Prostate gland (tissue), 2 donors: ENCODE results near the gene PLA2G4E. TPM values are rescaled to one million over a fixed set of nuclear protein-coding genes. Genes with fewer than 3 reads are reported as not detected.

Experiments used
- DNase-seq: peaks from one replicate; pipeline ENCODE4 v3.0.0-alpha.2; 2019; ENCODE audit warnings: low spot score
- H3K27ac ChIP-seq, 2 donors: fragments of 200-600 bp; sonication (generic); 2 replicates each; pipeline ENCODE4 v1.5.1; 2017 to 2019
- H3K27me3 ChIP-seq: fragments of 200-600 bp; sonication (generic); replicated peaks from 2 replicates; pipeline ENCODE4 v1.5.1; 2019; ENCODE audit not compliant: insufficient read depth
- H3K36me3 ChIP-seq, 2 donors: fragments of 200-600 bp; sonication (generic); 1 replicate in 1 of 2; 2 replicates in 1 of 2; pipeline versions ENCODE4 v1.5.1 to v1.8.1; 2017 to 2019
- H3K4me1 ChIP-seq: fragments of 200-600 bp; sonication (generic); replicated peaks from 2 replicates; pipeline ENCODE4 v1.5.1; 2019
- H3K4me3 ChIP-seq, 2 donors: fragments of 200-600 bp; sonication (generic); 2 replicates each; pipeline ENCODE4 v1.5.1; 2017 to 2019
- H3K9me3 ChIP-seq: fragments of 200-600 bp; sonication (generic); 2 replicates; pipeline ENCODE4 v1.5.1; 2017
- POLR2A ChIP-seq: fragments of 450-650 bp; IDR thresholded peaks from one replicate; pipeline ENCODE4 v1.6.1; 2016; ENCODE audit warnings: antibody characterized with exemption, mild to moderate bottlenecking
- POLR2AphosphoS5 ChIP-seq: sonication (generic); formaldehyde crosslinking; IDR thresholded peaks from one replicate; pipeline ENCODE4 v1.6.1; 2017; ENCODE audit warnings: antibody characterized with exemption
- WGBS: methylation state at CpG from one replicate; pipeline ENCODE4 v1.1.5; 2018; 5-methylcytosine and 5-hydroxymethylcytosine counted together
- intact Hi-C: fragments of 100-400 bp; cut with DNase I; formaldehyde crosslinking; loops from one replicate; pipeline ENCODE4 v1.14.2; 2022
- total RNA-seq, 2 donors: library from RNA; depleted of rRNA; stranded (reverse); fragments of >200 nt; gene quantifications; one replicate each; pipeline ENCODE4 v1.1.0, GENCODE V29; 2016
- TF ChIP-seq, protein P1 (sequence below), 4 experiments: fragments of 200-600 bp in 2 of 4; fragments of 450-650 bp in 2 of 4; sonication (generic) in 2 of 4; IDR thresholded peaks; 1 replicate in 3 of 4; 2 replicates in 1 of 4; pipeline ENCODE4 v1.5.1; 2016 to 2019; ENCODE audit warnings: antibody characterized with exemption in 4 of 4, mild to moderate bottlenecking in 2 of 4, moderate library complexity in 2 of 4

PLA2G4E gene
- total RNA-seq, 2 donors from 2014 or later = 0.17 to 0.18 TPM

- no peak overlapping the region for H3K27ac ChIP-seq
- H3K36me3 ChIP-seq = no peaks in the 10 kb centered on the region
- no peak for TF ChIP-seq POLR2AphosphoS5
- TF ChIP-seq POLR2A = no peak
- TF ChIP-seq, protein P1, sequence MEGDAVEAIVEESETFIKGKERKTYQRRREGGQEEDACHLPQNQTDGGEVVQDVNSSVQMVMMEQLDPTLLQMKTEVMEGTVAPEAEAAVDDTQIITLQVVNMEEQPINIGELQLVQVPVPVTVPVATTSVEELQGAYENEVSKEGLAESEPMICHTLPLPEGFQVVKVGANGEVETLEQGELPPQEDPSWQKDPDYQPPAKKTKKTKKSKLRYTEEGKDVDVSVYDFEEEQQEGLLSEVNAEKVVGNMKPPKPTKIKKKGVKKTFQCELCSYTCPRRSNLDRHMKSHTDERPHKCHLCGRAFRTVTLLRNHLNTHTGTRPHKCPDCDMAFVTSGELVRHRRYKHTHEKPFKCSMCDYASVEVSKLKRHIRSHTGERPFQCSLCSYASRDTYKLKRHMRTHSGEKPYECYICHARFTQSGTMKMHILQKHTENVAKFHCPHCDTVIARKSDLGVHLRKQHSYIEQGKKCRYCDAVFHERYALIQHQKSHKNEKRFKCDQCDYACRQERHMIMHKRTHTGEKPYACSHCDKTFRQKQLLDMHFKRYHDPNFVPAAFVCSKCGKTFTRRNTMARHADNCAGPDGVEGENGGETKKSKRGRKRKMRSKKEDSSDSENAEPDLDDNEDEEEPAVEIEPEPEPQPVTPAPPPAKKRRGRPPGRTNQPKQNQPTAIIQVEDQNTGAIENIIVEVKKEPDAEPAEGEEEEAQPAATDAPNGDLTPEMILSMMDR (IDR thresholded peaks at IDR 0.05) = no peak
- WGBS = 80% methylated on average over 1 of the region's 1 CpG
- intact Hi-C loops = no loop called here
- H3K4me3 ChIP-seq = no peak overlapping the region
- H3K9me3 ChIP-seq = no peaks in the 10 kb centered on the region
- H3K4me1 ChIP-seq = peaks cover 4% of the 10 kb centered on the region
- H3K27me3 ChIP-seq = no peaks in the 10 kb centered on the region
- no peak for DNase-seq
Measured at GRCh38 chr15:41961595-41962202, 59.1 kb downstream of the PLA2G4E start.

DNA sequence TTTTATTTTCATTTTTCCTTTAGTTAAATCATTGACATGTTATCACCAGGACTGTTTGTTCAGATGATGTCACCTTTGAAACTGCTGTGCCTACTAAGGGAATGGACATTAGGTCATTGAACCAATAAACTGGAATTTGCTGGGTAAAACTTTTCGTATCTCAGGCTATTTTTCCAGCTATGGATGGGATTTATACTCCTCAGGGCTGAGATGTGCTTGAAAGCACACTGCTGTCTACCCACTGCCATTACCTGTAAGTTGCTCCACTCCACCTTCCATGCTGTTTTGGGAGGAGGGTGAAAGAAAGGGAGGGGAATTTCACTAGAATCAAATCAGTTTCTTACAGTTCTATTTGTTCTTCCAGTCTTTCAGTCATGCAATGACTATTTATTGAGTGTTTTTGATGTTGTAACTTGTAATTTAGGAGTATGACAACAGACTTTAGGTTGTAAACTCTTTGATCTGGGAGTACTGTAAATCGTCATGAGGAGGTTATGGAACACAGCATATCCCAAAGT is 59.8 kb downstream of the PLA2G4E start:
- WGBS = 36% methylated on average over 2 of the region's 2 CpGs
- Histone ChIP-seq H3K4me1 (peaks cover 4% of the 10 kb centered on the region), H3K36me3 (no peaks in the 10 kb centered on the region), H3K27me3 (no peaks in the 10 kb centered on the region), H3K4me3 (no peak overlapping the region), H3K9me3 (no peaks in the 10 kb centered on the region), H3K27ac (no peak overlapping the region)
- TF ChIP-seq, protein P1 (IDR thresholded peaks at IDR 0.05) = no peak
- TF ChIP-seq POLR2AphosphoS5 (no peak), POLR2A (no peak)
- intact Hi-C loops = no loop called here
- no peak for DNase-seq

- no peak overlapping the region for H3K27ac ChIP-seq
- no peak for DNase-seq
- no peak overlapping the region for H3K4me3 ChIP-seq
- H3K27me3 ChIP-seq = no peaks in the 10 kb centered on the region
- H3K4me1 ChIP-seq = peaks cover 4% of the 10 kb centered on the region
- TF ChIP-seq POLR2AphosphoS5 (no peak), POLR2A (no peak)
- TF ChIP-seq, protein P1 (IDR thresholded peaks at IDR 0.05) = no peak
- intact Hi-C loops = no loop called here
- H3K36me3 ChIP-seq = peaks cover 0 to 4% of the 10 kb centered on the region in 2 donors
- H3K9me3 ChIP-seq = no peaks in the 10 kb centered on the region
- 72% methylated on average over 7 of the region's 7 CpGs for WGBS
Measured at GRCh38 chr15:41958002-41958420, 62.8 kb downstream of the PLA2G4E start.

DNA sequence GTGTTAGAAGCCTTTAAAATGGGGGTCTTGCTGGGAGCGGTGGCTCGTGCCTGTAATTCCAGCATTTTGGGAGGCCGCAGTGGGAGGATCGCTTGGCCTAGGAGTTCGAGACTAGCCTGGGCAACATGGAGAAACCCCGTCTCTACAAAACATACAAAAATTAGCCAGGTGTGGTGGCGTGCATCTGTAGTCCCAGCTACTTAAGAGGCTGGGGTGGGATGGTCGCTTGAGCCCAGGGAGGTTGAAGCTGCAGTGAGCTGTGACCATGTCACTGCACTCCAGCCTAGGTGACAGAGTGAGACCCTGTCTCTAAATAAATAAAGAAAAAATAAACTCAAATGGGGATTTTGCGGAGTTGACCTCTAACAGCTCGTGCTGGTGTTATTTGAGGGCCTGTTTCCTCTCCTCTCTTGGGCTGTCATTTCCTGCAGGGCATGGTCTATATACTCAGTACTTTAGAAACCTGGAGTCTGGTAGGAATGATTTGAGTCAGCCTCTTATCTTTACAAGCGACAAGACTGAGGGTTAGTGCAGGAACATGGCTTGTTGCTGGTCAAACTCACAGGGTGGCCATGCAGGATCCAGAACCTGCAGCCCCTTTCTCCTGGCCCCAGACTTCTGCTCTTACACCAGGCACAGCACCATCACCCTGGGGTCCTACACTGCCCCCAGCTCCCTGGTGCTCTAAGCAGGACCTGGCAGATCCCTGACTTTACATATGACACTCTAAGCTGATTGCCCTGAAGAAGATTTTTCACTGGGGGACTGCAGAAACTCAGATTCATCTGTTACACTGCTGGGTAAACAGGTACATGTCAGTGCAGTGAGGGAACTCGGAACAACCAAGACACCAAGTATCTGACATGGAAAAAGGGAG is 63.6 kb downstream of the PLA2G4E start:
- no peaks in the 10 kb centered on the region for H3K9me3 ChIP-seq
- H3K27ac ChIP-seq = no peak overlapping the region
- no peaks in the 10 kb centered on the region for H3K27me3 ChIP-seq
- 87% methylated on average over 12 of the region's 12 CpGs for WGBS
- intact Hi-C loops = no loop called here
- H3K4me1 ChIP-seq = peaks cover 4% of the 10 kb centered on the region
- no peak overlapping the region for H3K4me3 ChIP-seq
- DNase-seq = no peak
- TF ChIP-seq, protein P1 (IDR thresholded peaks at IDR 0.05) = no peak
- TF ChIP-seq POLR2A (no peak), POLR2AphosphoS5 (no peak)
- peaks cover 0 to 8% of the 10 kb centered on the region in 2 donors for H3K36me3 ChIP-seq
